Esophagus (tissue), 2 donors: ENCODE measurements around the gene HAVCR1. TPM values are rescaled to one million over a fixed set of nuclear protein-coding genes. Genes with fewer than 3 reads are reported as not detected.

Source experiments
- H3K27ac ChIP-seq, 2 donors: one replicate each; pipeline ENCODE4 v1.5.1; 2013; ENCODE audit warnings: low read depth in 2 of 2, mild to moderate bottlenecking in 2 of 2, inconsistent platforms in 1 of 2, low read length in 1 of 2, moderate library complexity in 1 of 2
- H3K27me3 ChIP-seq, 2 donors: one replicate each; pipeline ENCODE4 v1.6.1; 2013; ENCODE audit warnings: low read length in 2 of 2, control low read depth in 1 of 2, mild to moderate bottlenecking in 1 of 2; ENCODE audit not compliant: insufficient read depth in 2 of 2, control insufficient read depth in 1 of 2
- H3K36me3 ChIP-seq, 2 donors: one replicate each; pipeline ENCODE4 v1.6.1; 2013; ENCODE audit warnings: low read length in 1 of 2; ENCODE audit not compliant: control insufficient read depth in 2 of 2, insufficient read depth in 2 of 2
- H3K4me1 ChIP-seq, 2 donors: one replicate each; pipeline ENCODE4 v1.6.1; 2013; ENCODE audit warnings: low read length in 1 of 2; ENCODE audit not compliant: control insufficient read depth in 2 of 2, insufficient read depth in 2 of 2
- H3K4me3 ChIP-seq, 2 donors: one replicate each; pipeline ENCODE4 v1.5.1; 2013; ENCODE audit warnings: low read length in 2 of 2, mild to moderate bottlenecking in 2 of 2, low read depth in 1 of 2, moderate library complexity in 1 of 2
- H3K9me3 ChIP-seq, 2 donors: one replicate each; pipeline ENCODE4 v1.6.1; 2013; ENCODE audit warnings: mild to moderate bottlenecking in 2 of 2, low read depth in 1 of 2, low read length in 1 of 2, moderate library complexity in 1 of 2; ENCODE audit not compliant: control insufficient read depth in 2 of 2, insufficient read depth in 1 of 2
- WGBS, 2 donors: extraction: QIAGEN DNeasy Blood & Tissue Kit; methylation state at CpG; one replicate each; pipeline ENCODE4 v1.1.7; 2013; 5-methylcytosine and 5-hydroxymethylcytosine counted together
- polyA plus RNA-seq, 2 donors: library from polyadenylated mRNA; stranded (reverse); fragments of 200-250 nt; gene quantifications; one replicate each; pipeline ENCODE4 v1.2.3, GENCODE V29; 2013
- donor health status: healthy with polysubstance abuse.
- donor health status: Bipolar disorder and iron deficiency.

HAVCR1 gene
- polyA plus RNA-seq = not detected

DNA sequence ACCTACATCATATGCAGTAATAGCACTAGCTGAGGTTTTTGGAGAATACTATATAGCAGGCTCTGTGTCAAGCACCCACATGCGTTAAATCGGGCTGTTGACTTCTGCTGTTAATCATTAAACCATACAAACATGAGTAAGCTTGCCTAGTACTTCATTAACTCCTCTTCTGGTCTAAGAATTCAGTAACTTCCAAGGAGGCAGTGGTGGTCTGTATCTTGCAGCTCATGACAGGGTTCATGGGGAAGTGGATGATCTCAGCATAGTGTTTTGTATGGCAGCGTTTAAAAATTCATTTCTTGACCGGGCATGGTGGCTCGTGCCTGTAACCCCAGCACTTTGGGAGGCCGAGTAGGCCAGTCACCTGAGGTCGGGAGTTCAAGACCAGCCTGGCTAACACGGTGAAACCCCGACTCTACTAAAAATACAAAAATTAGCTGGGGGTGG, at the start of gene HAVCR1:
TSS of gene HAVCR1 (minus strand) at position 24 of the 447 bp plus-strand sequence. CDS start 1,173 bp downstream, outside the sequence.
- no peaks in the 10 kb centered on the region for H3K27me3 ChIP-seq
- no peaks in the 10 kb centered on the region for H3K36me3 ChIP-seq
- H3K4me1 ChIP-seq = no peaks in the 10 kb centered on the region
- H3K27ac ChIP-seq = no peak within 1 kb of the TSS
- H3K9me3 ChIP-seq = no peaks in the 10 kb centered on the region
- no peak within 1 kb of the TSS for H3K4me3 ChIP-seq
- WGBS, 2 donors = 62 to 72% methylated on average over 9 of the region's 9 CpGs

DNA sequence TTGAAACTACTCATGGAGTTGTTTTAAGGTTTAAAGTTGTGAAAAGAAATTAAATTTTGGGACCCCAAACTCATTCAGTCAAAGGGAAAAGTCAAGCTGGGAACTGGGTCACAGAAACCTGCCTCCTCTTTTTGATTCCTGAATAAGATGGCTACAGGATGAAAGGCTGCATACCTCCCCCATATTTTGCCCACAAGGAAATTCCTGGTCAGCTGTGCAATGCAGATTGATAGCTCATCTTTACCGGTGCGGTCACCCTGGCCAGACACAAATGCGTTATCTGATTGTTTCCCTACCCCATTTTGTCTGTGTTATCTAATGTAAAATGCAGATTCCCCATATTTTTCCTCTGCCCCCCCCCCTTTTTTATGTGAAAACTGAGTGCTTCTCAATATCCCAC, 48.6 kb upstream of the HAVCR1 start:
- H3K4me3 ChIP-seq = no peak overlapping the region

DNA sequence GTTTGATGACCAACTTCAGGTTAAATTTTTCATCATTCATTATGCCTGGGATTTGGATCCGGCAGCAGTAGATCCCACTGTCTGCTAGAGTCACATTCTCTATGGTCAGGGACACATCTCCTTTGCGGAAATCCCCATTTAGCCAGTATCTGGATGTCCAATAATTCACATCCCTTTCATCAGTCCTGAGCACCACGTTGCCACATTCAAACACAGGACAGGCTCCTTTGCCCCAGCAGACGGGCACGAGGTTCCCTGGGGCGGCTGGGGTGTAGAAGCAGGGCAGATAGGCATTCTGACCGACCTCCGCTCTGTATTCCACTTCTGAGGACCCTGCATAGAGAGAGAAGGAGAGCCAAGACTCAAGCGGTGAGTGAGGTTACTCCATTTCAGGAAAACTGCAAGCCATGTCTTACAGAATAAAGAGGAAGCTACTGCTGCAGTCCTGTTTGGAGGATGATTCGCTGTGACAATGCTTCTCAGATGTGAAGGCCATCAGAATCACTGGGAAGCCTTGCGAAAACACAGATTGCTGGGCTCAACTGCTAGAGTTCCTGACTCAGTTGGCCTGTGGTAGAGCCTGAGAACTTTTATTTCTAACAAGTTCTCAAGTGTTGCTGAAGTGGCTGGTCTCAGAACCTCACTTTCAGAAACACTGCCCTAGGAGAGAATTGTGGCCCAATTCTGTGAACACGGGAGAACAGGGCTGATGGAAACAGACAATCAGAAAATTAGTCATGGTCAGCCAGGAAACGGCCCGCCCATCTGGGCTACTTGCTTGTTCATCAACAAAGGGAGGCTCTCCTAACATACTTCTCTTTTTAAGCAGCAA, 47.9 kb upstream of the HAVCR1 start:
- no peaks in the 10 kb centered on the region for H3K4me1 ChIP-seq
- no peaks in the 10 kb centered on the region for H3K27me3 ChIP-seq
- H3K27ac ChIP-seq = no peak overlapping the region
- WGBS, 2 donors = 78 to 81% methylated on average over 14 of the region's 14 CpGs
- no peaks in the 10 kb centered on the region for H3K9me3 ChIP-seq
- H3K4me3 ChIP-seq = no peak overlapping the region
- H3K36me3 ChIP-seq = no peaks in the 10 kb centered on the region

More for the DNA sequence above, 48.6 kb upstream of the HAVCR1 start:
- WGBS, 2 donors = 61 to 65% methylated on average over 3 of the region's 3 CpGs
- Histone ChIP-seq H3K27ac (no peak overlapping the region), H3K4me1 (no peaks in the 10 kb centered on the region), H3K36me3 (no peaks in the 10 kb centered on the region), H3K27me3 (no peaks in the 10 kb centered on the region), H3K9me3 (no peaks in the 10 kb centered on the region)

DNA sequence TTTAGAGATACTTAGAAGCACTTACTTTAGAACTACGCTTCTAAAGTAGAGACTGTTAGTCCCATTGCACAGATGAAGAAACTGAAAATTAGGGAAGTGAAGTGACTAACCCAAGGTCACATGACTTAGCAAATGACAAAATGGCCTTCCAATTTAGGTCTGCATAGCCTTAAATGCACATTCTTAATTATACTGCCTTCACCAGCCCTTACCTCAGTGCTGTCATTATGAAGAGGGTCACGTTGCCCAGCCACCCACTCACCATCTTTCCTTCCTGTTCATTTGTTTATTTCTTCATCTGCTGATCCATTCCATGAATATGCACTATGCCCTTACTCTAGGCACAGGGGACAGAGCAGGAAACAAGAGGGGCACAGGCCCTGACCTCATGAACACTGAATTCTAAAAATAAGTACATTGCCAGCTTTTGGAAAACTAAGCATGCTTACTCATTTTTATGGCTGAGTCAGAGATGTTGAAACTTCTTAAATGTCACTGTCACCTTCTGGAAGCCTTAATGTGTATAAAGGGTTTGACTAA, 41.3 kb upstream of the HAVCR1 start:
- Histone ChIP-seq H3K9me3 (no peaks in the 10 kb centered on the region), H3K4me1 (no peaks in the 10 kb centered on the region), H3K27me3 (no peaks in the 10 kb centered on the region), H3K4me3 (no peak overlapping the region), H3K27ac (no peak overlapping the region), H3K36me3 (no peaks in the 10 kb centered on the region)
- WGBS, 2 donors = 56 to 69% methylated on average over 2 of the region's 2 CpGs

DNA sequence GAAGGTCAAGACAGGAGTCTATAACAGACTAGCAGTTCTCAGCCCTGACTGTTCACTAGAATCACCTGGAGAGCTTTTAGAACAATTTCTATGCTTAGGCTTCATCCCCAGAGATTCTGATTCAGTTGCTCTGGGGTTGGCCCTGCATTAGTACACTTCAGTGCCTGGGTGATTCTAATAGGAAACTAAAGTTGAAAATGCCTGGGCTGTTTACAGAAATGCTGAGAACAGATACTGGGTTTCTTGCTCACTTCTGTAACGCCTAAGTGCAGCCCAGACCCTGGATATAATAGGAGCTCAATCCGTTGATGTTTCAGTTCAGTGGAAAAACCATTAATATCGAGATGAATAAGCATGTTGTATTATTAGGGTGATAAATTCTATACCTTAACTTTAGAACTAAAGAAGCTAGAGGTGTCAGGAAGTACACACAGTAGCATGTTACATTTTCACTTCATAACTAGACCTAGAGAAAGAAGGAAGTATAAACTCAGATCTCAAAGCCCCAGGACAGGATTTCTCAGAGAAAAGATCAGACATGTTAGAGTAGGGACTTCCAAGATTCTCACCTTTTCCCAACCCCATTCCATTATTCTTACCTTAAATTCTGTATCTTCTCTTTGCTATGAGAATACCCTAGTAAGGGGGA, 29.6 kb upstream of the HAVCR1 start:
- WGBS, 2 donors = 48 to 63% methylated on average over 3 of the region's 3 CpGs

DNA sequence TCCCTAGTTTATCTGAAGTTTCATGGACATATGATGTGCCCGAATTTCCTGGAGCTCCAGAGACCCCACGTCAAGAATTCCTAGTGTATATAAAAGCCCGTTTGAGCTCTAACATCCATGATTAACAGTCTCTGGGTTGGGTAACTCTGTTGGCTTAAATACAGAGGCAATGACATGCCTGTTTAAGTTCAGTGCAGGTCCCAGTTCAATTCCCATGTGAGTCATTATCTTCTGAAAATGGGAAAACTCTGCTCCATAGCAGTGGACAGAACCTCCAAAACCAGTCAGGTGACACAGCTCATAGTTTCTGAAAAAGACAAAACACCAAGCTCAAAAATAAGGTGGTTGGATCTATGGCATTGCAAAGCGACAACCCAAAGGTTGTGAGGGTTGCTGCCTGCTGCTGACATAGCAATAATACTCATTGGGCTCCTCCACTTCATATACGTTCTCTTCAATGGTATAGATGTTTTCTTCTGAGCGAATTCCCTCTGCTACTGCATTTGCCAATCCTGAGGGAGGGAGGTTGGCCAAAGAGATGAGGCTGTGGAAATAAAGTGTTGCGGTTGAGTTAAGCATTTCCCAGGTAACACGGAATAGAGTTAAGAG, 27.9 kb upstream of the HAVCR1 start:
- 87 to 90% methylated on average over 8 of the region's 8 CpGs for WGBS, 2 donors
- H3K9me3 ChIP-seq = no peaks in the 10 kb centered on the region
- no peak overlapping the region for H3K4me3 ChIP-seq
- no peaks in the 10 kb centered on the region for H3K4me1 ChIP-seq
- H3K27ac ChIP-seq = no peak overlapping the region
- no peaks in the 10 kb centered on the region for H3K27me3 ChIP-seq
- no peaks in the 10 kb centered on the region for H3K36me3 ChIP-seq

More for the DNA sequence above, 29.6 kb upstream of the HAVCR1 start:
- H3K9me3 ChIP-seq = no peaks in the 10 kb centered on the region
- H3K27me3 ChIP-seq = no peaks in the 10 kb centered on the region
- no peaks in the 10 kb centered on the region for H3K4me1 ChIP-seq
- no peak overlapping the region for H3K27ac ChIP-seq
- H3K4me3 ChIP-seq = no peak overlapping the region
- H3K36me3 ChIP-seq = no peaks in the 10 kb centered on the region

DNA sequence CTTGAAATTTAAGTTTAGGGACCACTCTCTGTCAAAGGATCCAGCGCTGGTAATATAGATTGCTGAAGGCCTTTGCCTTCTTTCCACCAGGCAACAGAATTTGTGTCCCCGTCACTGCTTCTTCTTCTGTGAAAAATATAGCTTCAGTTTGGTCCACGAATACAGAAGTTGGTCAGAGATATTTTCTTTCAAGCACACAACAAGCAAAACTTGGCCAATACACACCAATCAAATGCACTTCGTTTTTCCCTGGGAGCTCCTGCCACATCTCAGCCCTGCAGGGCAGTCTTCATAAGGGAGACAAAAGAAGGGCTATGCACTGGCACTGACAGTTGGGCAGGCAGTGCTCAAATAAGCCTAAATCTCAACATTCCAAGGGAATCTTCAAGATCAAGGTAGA, 27.0 kb upstream of the HAVCR1 start:
- 67 to 76% methylated on average over 4 of the region's 4 CpGs for WGBS, 2 donors
- H3K36me3 ChIP-seq = no peaks in the 10 kb centered on the region

DNA sequence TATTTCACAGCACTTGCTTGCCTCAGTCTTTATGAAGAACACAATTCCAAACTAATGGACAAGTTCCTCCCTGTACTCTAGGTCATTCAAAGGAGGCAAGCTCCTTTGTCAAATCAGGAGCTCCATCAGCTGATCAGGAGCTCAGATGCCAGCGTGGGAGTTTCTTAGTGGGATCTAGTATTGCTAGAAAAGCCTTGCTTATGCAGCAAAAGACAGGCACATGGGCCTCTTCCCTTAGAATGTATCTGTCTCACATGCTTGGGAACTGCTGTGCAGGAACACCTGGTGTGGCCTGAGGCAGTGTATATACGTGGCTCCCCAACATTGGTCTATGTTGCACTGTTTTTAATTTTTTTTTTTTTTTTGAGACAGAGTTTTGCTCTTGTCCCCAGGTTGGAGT, 21.4 kb upstream of the HAVCR1 start:
- Histone ChIP-seq H3K9me3 (no peaks in the 10 kb centered on the region), H3K4me1 (no peaks in the 10 kb centered on the region), H3K27ac (no peak overlapping the region), H3K36me3 (no peaks in the 10 kb centered on the region), H3K4me3 (no peak overlapping the region), H3K27me3 (no peaks in the 10 kb centered on the region)
- 47 to 52% methylated on average over 2 of the region's 2 CpGs for WGBS, 2 donors

More for the DNA sequence above, 27.0 kb upstream of the HAVCR1 start:
- Histone ChIP-seq H3K27me3 (no peaks in the 10 kb centered on the region), H3K27ac (no peak overlapping the region), H3K9me3 (no peaks in the 10 kb centered on the region), H3K4me1 (no peaks in the 10 kb centered on the region), H3K4me3 (no peak overlapping the region)

DNA sequence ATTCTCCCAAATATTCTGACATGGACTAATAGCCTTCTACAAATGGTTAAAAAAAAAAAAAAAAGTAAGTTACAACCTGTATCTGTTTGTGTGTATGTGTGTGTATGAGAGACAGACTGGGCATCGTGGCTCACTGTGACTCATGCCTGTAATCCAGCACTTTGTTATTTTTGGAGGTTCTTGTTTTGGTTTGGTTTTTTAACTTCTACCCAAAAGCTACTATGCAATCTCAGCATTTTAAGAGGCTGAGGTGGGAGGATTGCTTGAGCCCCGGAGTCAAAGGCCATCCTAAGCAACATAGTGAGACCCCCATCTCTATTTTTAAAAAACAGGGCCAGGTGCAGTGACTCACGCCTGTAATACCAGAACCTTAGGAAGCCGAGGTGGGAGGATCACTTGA, 17.6 kb upstream of the HAVCR1 start:
- Histone ChIP-seq H3K4me3 (no peak overlapping the region), H3K4me1 (no peaks in the 10 kb centered on the region), H3K9me3 (no peaks in the 10 kb centered on the region), H3K27ac (no peak overlapping the region), H3K36me3 (no peaks in the 10 kb centered on the region), H3K27me3 (no peaks in the 10 kb centered on the region)
- 38 to 46% methylated on average over 4 of the region's 4 CpGs for WGBS, 2 donors
